ENCODE measurements around the gene RASGEF1B.

RASGEF1B gene

GRCh38 chr4:81465406-81466340 is 6.0 kb downstream of the RASGEF1B start:
- no peak for DNase-seq (ENCODE audit: low read depth in 2 of 2)

- no peak for DNase-seq (ENCODE audit: low read depth in 2 of 2)
Observed at GRCh38 chr4:81460834-81461233, 10.9 kb downstream of the RASGEF1B start.

GRCh38 chr4:81460191-81460701 is 11.5 kb downstream of the RASGEF1B start:
- no peak for DNase-seq (ENCODE audit: low read depth in 2 of 2)

- DNase-seq (ENCODE audit: low read depth in 2 of 2), result no peak
Observed at GRCh38 chr4:81459228-81459627, 12.5 kb downstream of the RASGEF1B start.

GRCh38 chr4:81457921-81458520 is 13.7 kb downstream of the RASGEF1B start:
- DNase-seq (ENCODE audit: low read depth in 2 of 2), result no peak

- no peak for DNase-seq (ENCODE audit: low read depth in 2 of 2)
Observed at GRCh38 chr4:81457345-81457744, 14.4 kb downstream of the RASGEF1B start.

- no peak for DNase-seq (ENCODE audit: low read depth in 2 of 2)
Observed at GRCh38 chr4:81455897-81456296, 15.8 kb downstream of the RASGEF1B start.

GRCh38 chr4:81454948-81455347 is 16.8 kb downstream of the RASGEF1B start:
- DNase-seq (ENCODE audit: low read depth in 2 of 2), result no peak

- DNase-seq (ENCODE audit: low read depth in 2 of 2), result no peak
Observed at GRCh38 chr4:81454499-81454898, 17.2 kb downstream of the RASGEF1B start.

GRCh38 chr4:81453024-81453423 is 18.7 kb downstream of the RASGEF1B start:
- DNase-seq (ENCODE audit: low read depth in 2 of 2), result no peak

GRCh38 chr4:81452452-81453006 is 19.2 kb downstream of the RASGEF1B start:
- no peak for DNase-seq (ENCODE audit: low read depth in 2 of 2)

- no peak for DNase-seq (ENCODE audit: low read depth in 2 of 2)
Observed at GRCh38 chr4:81449015-81449414, 22.7 kb downstream of the RASGEF1B start.

- DNase-seq (ENCODE audit: low read depth in 2 of 2), result no peak
Observed at GRCh38 chr4:81447566-81448229, 24.0 kb downstream of the RASGEF1B start.

- DNase-seq (ENCODE audit: low read depth in 2 of 2), result no peak
Observed at GRCh38 chr4:81446634-81447033, 25.1 kb downstream of the RASGEF1B start.

- DNase-seq (ENCODE audit: low read depth in 2 of 2), result no peak
Observed at GRCh38 chr4:81445196-81445595, 26.5 kb downstream of the RASGEF1B start.

GRCh38 chr4:81442484-81443085 is 29.1 kb downstream of the RASGEF1B start:
- DNase-seq (ENCODE audit: low read depth in 2 of 2), result no peak

- DNase-seq (ENCODE audit: low read depth in 2 of 2), result no peak
Observed at GRCh38 chr4:81440949-81441348, 30.8 kb downstream of the RASGEF1B start.

GRCh38 chr4:81436941-81437574 is 34.6 kb downstream of the RASGEF1B start:
- DNase-seq (ENCODE audit: low read depth in 2 of 2), result no peak

- DNase-seq (ENCODE audit: low read depth in 2 of 2), result no peak
Observed at GRCh38 chr4:81436096-81436495, 35.6 kb downstream of the RASGEF1B start.

- DNase-seq (ENCODE audit: low read depth in 2 of 2), result no peak
Observed at GRCh38 chr4:81432825-81433224, 38.9 kb downstream of the RASGEF1B start.

GRCh38 chr4:81431971-81432370 is 39.7 kb downstream of the RASGEF1B start:
- no peak for DNase-seq (ENCODE audit: low read depth in 2 of 2)
